Colonic mucosa (tissue), 4 donors: ENCODE results near the gene LDB3. TPM values are rescaled to one million over a fixed set of nuclear protein-coding genes. Genes with fewer than 3 reads are reported as not detected.

ENCODE experiments used
- DNase-seq: peaks from one replicate; pipeline ENCODE4 v3.0.0-alpha.2; 2020
- H3K27ac ChIP-seq: fragments of 200-600 bp; one replicate; pipeline ENCODE4 v1.8.0; 2021
- H3K27me3 ChIP-seq: fragments of 200-600 bp; one replicate; pipeline ENCODE4 v1.8.0; 2021
- H3K36me3 ChIP-seq: fragments of 200-600 bp; one replicate; pipeline ENCODE4 v1.8.0; 2021
- H3K4me1 ChIP-seq: fragments of 200-600 bp; one replicate; pipeline ENCODE4 v1.8.0; 2021; ENCODE audit warnings: mild to moderate bottlenecking
- H3K4me3 ChIP-seq: fragments of 200-600 bp; one replicate; pipeline ENCODE4 v1.8.0; 2021
- H3K9ac ChIP-seq, 2 donors: one replicate each; pipeline ENCODE4 v1.7.0; 2013; ENCODE audit warnings: control low read depth in 2 of 2, low read depth in 2 of 2, low read length in 2 of 2
- H3K9me3 ChIP-seq: fragments of 200-600 bp; one replicate; pipeline ENCODE4 v1.8.0; 2021
- CTCF ChIP-seq: fragments of 200-600 bp; IDR thresholded peaks from one replicate; pipeline ENCODE4 v1.8.0; 2022; ENCODE audit warnings: antibody characterized with exemption, mild to moderate bottlenecking
- intact Hi-C: fragments of 100-400 bp; cut with DNase I; formaldehyde crosslinking; loops from one replicate; pipeline ENCODE4 v1.14.1; 2022
- total RNA-seq, 2 donors: library from RNA; stranded (reverse); fragmentation: NEBNext Ultra II Directional in 1 of 2; extraction: Animal tissue kit (Norgen Biotek cat#: 25700) in 1 of 2; gene quantifications; one replicate each; pipeline ENCODE4 v1.2.1, GENCODE V29; 2021
- donor health status: healthy.
- donor health status: DM: no; HTN: no; CAD: no.
- donor health status: DM: no; HTN: no; CAD: no.

LDB3 gene
- total RNA-seq, 2 donors from 2014 or later, result 0.72 to 4.7 TPM

- no peak overlapping the region for H3K4me3 ChIP-seq
- no peaks in the 10 kb centered on the region for H3K36me3 ChIP-seq
- no peak for DNase-seq
- peaks cover 5% of the 10 kb centered on the region for H3K4me1 ChIP-seq
- no peaks in the 10 kb centered on the region for H3K9me3 ChIP-seq
- no peak for TF ChIP-seq CTCF
- H3K9ac ChIP-seq, result peak overlapping the region in 1 of 2 donors; percentile 18
- no peak overlapping the region for H3K27ac ChIP-seq
- intact Hi-C loops, result no loop called here
- no peaks in the 10 kb centered on the region for H3K27me3 ChIP-seq
These were observed 5.0 kb downstream of the LDB3 start for GRCh38 chr10:86673216-86673826.

GRCh38 chr10:86673827-86674581, 5.7 kb downstream of the LDB3 start:
- DNase-seq, result no peak
- Histone ChIP-seq H3K36me3 (no peaks in the 10 kb centered on the region), H3K9ac (peak overlapping the region in 1 of 2 donors; percentile 18), H3K27ac (no peak overlapping the region), H3K4me3 (no peak overlapping the region), H3K4me1 (peaks cover 5% of the 10 kb centered on the region), H3K9me3 (no peaks in the 10 kb centered on the region), H3K27me3 (no peaks in the 10 kb centered on the region)
- no peak for TF ChIP-seq CTCF
- intact Hi-C loops, result no loop called here

GRCh38 chr10:86674912-86675311, 6.6 kb downstream of the LDB3 start:
- no peak for TF ChIP-seq CTCF
- Histone ChIP-seq H3K9ac (no peak overlapping the region), H3K27ac (no peak overlapping the region), H3K4me3 (no peak overlapping the region), H3K4me1 (peaks cover 5% of the 10 kb centered on the region), H3K27me3 (no peaks in the 10 kb centered on the region), H3K9me3 (no peaks in the 10 kb centered on the region), H3K36me3 (no peaks in the 10 kb centered on the region)
- no peak for DNase-seq
- intact Hi-C loops, result no loop called here

- H3K9ac ChIP-seq, result no peak overlapping the region
- TF ChIP-seq CTCF, result no peak
- DNase-seq, result no peak
- no peaks in the 10 kb centered on the region for H3K36me3 ChIP-seq
- H3K4me1 ChIP-seq, result no peaks in the 10 kb centered on the region
- H3K27ac ChIP-seq, result no peak overlapping the region
- H3K4me3 ChIP-seq, result no peak overlapping the region
- no peaks in the 10 kb centered on the region for H3K27me3 ChIP-seq
- intact Hi-C loops, result no loop called here
- no peaks in the 10 kb centered on the region for H3K9me3 ChIP-seq
These were observed 9.1 kb downstream of the LDB3 start for GRCh38 chr10:86677374-86677773.

GRCh38 chr10:86678999-86679792, 10.9 kb downstream of the LDB3 start:
- no peaks in the 10 kb centered on the region for H3K36me3 ChIP-seq
- no peaks in the 10 kb centered on the region for H3K9me3 ChIP-seq
- DNase-seq, result peak; percentile 41
- no peak for TF ChIP-seq CTCF
- no peak overlapping the region for H3K4me3 ChIP-seq
- no peaks in the 10 kb centered on the region for H3K4me1 ChIP-seq
- H3K9ac ChIP-seq, result no peak overlapping the region
- no peaks in the 10 kb centered on the region for H3K27me3 ChIP-seq
- intact Hi-C loops, result no loop called here
- no peak overlapping the region for H3K27ac ChIP-seq
